ENCODE measurements around the gene COG5. TPM values are rescaled to one million over a fixed set of nuclear protein-coding genes. Genes with fewer than 3 reads are reported as not detected.

Gene COG5
- total and polyA plus RNA-seq, 2 of the 8 experiments (the other 6 are each of a cell fraction or from before 2014, with no cell fraction given) = 10.5 to 28.1 TPM

DNA sequence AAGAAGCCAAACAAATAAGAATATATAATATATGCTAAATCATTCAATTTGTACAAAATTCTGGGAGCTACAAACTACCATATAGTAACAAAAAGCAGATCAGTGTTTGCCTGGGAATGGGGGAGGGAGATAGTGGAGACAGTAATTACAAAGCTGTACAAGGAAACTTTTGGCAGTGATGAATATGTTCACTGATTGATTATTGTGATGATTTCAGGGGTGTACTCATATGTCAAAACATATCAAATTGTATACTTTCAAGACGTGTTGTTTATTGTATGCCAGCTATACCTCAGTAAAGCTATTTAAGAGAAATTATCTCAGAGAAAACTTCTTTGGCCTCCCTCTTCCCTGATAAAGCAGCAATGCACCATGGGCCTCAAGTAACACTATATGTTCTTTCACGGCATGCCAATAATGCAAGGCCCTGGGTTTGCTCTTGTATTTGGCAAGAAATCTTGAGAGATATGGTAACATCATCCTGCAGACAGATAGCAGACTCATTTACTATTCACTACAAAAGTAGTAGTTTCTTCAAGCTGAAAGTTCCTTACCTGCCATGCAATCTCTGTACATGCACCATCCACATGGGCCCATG is 261.4 kb downstream of the COG5 start:
- Histone ChIP-seq H3K14ac (ENCODE audit: insufficient read length) (no peak overlapping the region), H3K79me1 (ENCODE audit: low read depth, low read length) (no peaks in the 10 kb centered on the region), H2BK15ac (ENCODE audit: low read length) (no peak overlapping the region), H3K23ac (ENCODE audit: insufficient read length) (no peak overlapping the region), H3K4ac (replicated peaks; ENCODE audit: insufficient read length, low read depth, low read length) (no peak overlapping the region), H2BK20ac (ENCODE audit: low read length) (no peak overlapping the region), H3K79me2 (ENCODE audit: control insufficient read depth in 1 of 2, insufficient read depth in 2 of 2, low read length in 2 of 2) (no peaks in the 10 kb centered on the region), H3K4me2 (ENCODE audit: insufficient read depth in 1 of 2, low read depth in 2 of 2, low read length in 2 of 2) (no peak overlapping the region), H3K56ac (replicated peaks; ENCODE audit: insufficient read length, low read depth, low read length) (no peak overlapping the region), H2BK5ac (ENCODE audit: low read depth, low read length) (no peak overlapping the region), H4K91ac (replicated peaks; ENCODE audit: insufficient read length, low read length) (no peak overlapping the region), H3K4me1 (replicated peaks in 1 of 4; ENCODE audit: control insufficient read depth in 3 of 4, insufficient read depth in 4 of 4, low read length in 3 of 4) (no peaks in the 10 kb centered on the region), H3K9ac (replicated peaks in 1 of 4; ENCODE audit: extremely low read depth in 1 of 4, low read depth in 3 of 4, low read length in 3 of 4) (no peak overlapping the region), H4K5ac (ENCODE audit: insufficient read length, low read depth, low read length) (no peak overlapping the region), H3K36me3 (ENCODE audit: control insufficient read depth in 2 of 4, insufficient read depth in 4 of 4, low read length in 3 of 4) (no peaks in the 10 kb centered on the region; a peak in 1 of 8 replicates), H2BK12ac (ENCODE audit: low read depth, low read length) (no peak overlapping the region), H2AFZ (ENCODE audit: low read length) (no peak overlapping the region), H3K9me3 (ENCODE audit: insufficient read depth in 2 of 2, low read depth in 1 of 2, low read length in 1 of 2) (no peaks in the 10 kb centered on the region), H3K18ac (ENCODE audit: extremely low read depth, low read length) (no peak overlapping the region), H3K27me3 (replicated peaks in 1 of 4; ENCODE audit: control insufficient read depth in 3 of 4, extremely low read depth in 1 of 4, insufficient read depth in 3 of 4, low read length in 3 of 4) (no peaks in the 10 kb centered on the region), H4K20me1 (replicated peaks in 1 of 2; ENCODE audit: control insufficient read depth in 1 of 2, insufficient read depth in 2 of 2, low read length in 2 of 2) (no peaks in the 10 kb centered on the region), H3K27ac (ENCODE audit: low read depth, low read length) (no peak overlapping the region), H3K23me2 (ENCODE audit: low read depth, low read length) (no peaks in the 10 kb centered on the region), H4K8ac (ENCODE audit: extremely low read depth, insufficient read depth, low read length) (no peak overlapping the region), H2AK5ac (ENCODE audit: low read depth, low read length) (no peak overlapping the region), H3K4me3 (ENCODE audit: extremely low read depth in 1 of 4, insufficient read depth in 2 of 4, low read depth in 3 of 4, low read length in 4 of 4) (no peak overlapping the region), H2BK120ac (replicated peaks; ENCODE audit: low read depth, low read length) (no peak overlapping the region)
- 92% methylated on average over 2 of the region's 2 CpGs; no CpG with 5 or more reads in 1 of the 2 experiments for WGBS, 2 experiments (ENCODE audit: extremely low coverage in 1 of 2, insufficient coverage in 1 of 2, insufficient read length in 1 of 2, insufficient replicate concordance in 2 of 2, low coverage in 1 of 2, low lambda C conversion rate in 2 of 2, missing lambda C conversion rate in 1 of 2)
- ChIA-PET CTCF (ENCODE audit: partially characterized antibody) (interaction anchor here (0.6 to 1.2 kb wide), 2 partner anchors 26 to 577 kb away, joined by 3 read pairs; no protein-coding TSS in a partner anchor), POLR2A (ENCODE audit: partially characterized antibody) (no interaction called here)
- DNase-seq (ENCODE audit: low read depth in 1 of 2, low spot score in 2 of 2) (no peak), FAIRE-seq (no peak)
- TF ChIP-seq SIRT6 (IDR thresholded peaks at IDR 0.05; ENCODE audit: low read length) (no peak), TAF1 (IDR thresholded peaks at IDR 0.05; ENCODE audit: low read depth, low read length) (no peak), CREB1 (IDR thresholded peaks at IDR 0.05) (no peak), POLR2AphosphoS5 (IDR thresholded peaks at IDR 0.05; ENCODE audit: low read depth, low read length) (no peak), SP4 (IDR thresholded peaks at IDR 0.05; ENCODE audit: low read length) (no peak), HDAC6 (IDR thresholded peaks at IDR 0.05; ENCODE audit: low read depth, low read length) (no peak), CBX5 (IDR thresholded peaks at IDR 0.05; ENCODE audit: low read depth, low read length) (no peak), EP300 (IDR thresholded peaks at IDR 0.05; ENCODE audit: borderline replicate concordance in 1 of 2, low read depth in 2 of 2, low read length in 2 of 2) (no peak)
